Right ventricle myocardium inferior (tissue), 1 donor: ENCODE measurements around the gene ZNF23. TPM values are rescaled to one million over a fixed set of nuclear protein-coding genes. Genes with fewer than 3 reads are reported as not detected.
"Not testable (repeated sequence)": the region's sequence is repeated elsewhere in the genome, so short reads cannot be mapped to it uniquely, and the experiment has no call there.

Experiments
- ATAC-seq: fragments of 200-7000 bp; cut with Tn5 transposase; one replicate; pipeline ENCODE4 v1.9.1; 2020; ENCODE audit warnings: mild to moderate bottlenecking, moderate library complexity
- DNase-seq: peaks from one replicate; pipeline ENCODE4 v3.0.0; 2021; ENCODE audit errors: missing footprints
- intact Hi-C: fragments of 100-400 bp; cut with DNase I; formaldehyde crosslinking; loops from one replicate; pipeline ENCODE4 v1.11.0; 2022
- long read RNA-seq: library from polyadenylated mRNA; unstranded; transcript quantifications from one replicate; pipeline ENCODE4 v2.0.0, GENCODE V29; 2021
- total RNA-seq: library from RNA; stranded (reverse); fragmentation: NEBNext Ultra II Directional; extraction: Animal tissue kit (Norgen Biotek cat#: 25700); gene quantifications from one replicate; pipeline ENCODE4 v1.2.1, GENCODE V29; 2021
- donor health status: DM: no; HTN: yes; CAD: no; lungs with severe emphysema.

Gene ZNF23
- total RNA-seq: 5.9 TPM
- long read RNA-seq, partial matches to known transcripts: 0 of 1 reads
- long read RNA-seq, other reads (novel, unspliced or antisense): 1 of 1 reads

- intact Hi-C loops: loop anchor here (1.0 kb wide), 1 partner anchor 22 kb away; no protein-coding TSS in a partner anchor
Observed at GRCh38 chr16:71461686-71462648, at the start of gene ZNF23. Gene ZNF23, minus strand, starts transcription at chr16:71462247. Its CDS starts 5,451 bp downstream, at chr16:71456796.

GRCh38 chr16:71507061-71507460 lies 45.0 kb upstream of the ZNF23 start:
- intact Hi-C loops: no loop called here
- DNase-seq: no peak
- no peak for ATAC-seq

More at GRCh38 chr16:71461686-71462648, at the start of gene ZNF23:
- peak; percentile 95 for DNase-seq
- peak; percentile 99 for ATAC-seq

GRCh38 chr16:71504901-71505300 lies 42.9 kb upstream of the ZNF23 start:
- DNase-seq: no peak
- intact Hi-C loops: no loop called here
- no peak for ATAC-seq

- DNase-seq, intact Hi-C loops, ATAC-seq: not testable (repeated sequence)
Observed at GRCh38 chr16:71504051-71504450, 42.0 kb upstream of the ZNF23 start.

- ATAC-seq (no peak), DNase-seq (no peak)
- intact Hi-C loops: no loop called here
Observed at GRCh38 chr16:71501547-71501946, 39.5 kb upstream of the ZNF23 start.

GRCh38 chr16:71500964-71501363 lies 38.9 kb upstream of the ZNF23 start:
- no peak for ATAC-seq
- intact Hi-C loops: no loop called here
- DNase-seq: no peak

GRCh38 chr16:71499775-71500364 lies 37.8 kb upstream of the ZNF23 start:
- ATAC-seq (peak; percentile 42), DNase-seq (no peak)
- intact Hi-C loops: loop anchor here (1.0 kb wide), 1 partner anchor 87 kb away; no protein-coding TSS in a partner anchor

- intact Hi-C loops: no loop called here
- DNase-seq (no peak), ATAC-seq (no peak)
Observed at GRCh38 chr16:71498031-71498430, 36.0 kb upstream of the ZNF23 start.

- no peak for ATAC-seq
- intact Hi-C loops: no loop called here
- no peak for DNase-seq
Observed at GRCh38 chr16:71493213-71493612, 31.2 kb upstream of the ZNF23 start.

GRCh38 chr16:71492786-71493185 lies 30.7 kb upstream of the ZNF23 start:
- no peak for ATAC-seq
- intact Hi-C loops: no loop called here
- no peak for DNase-seq

GRCh38 chr16:71491054-71491453 lies 29.0 kb upstream of the ZNF23 start:
- intact Hi-C loops: no loop called here
- no peak for ATAC-seq
- no peak for DNase-seq

GRCh38 chr16:71490361-71490760 lies 28.3 kb upstream of the ZNF23 start:
- DNase-seq: no peak
- no peak for ATAC-seq
- intact Hi-C loops: no loop called here

- intact Hi-C loops: loop anchor here (10.0 kb wide), 1 partner anchor 204 kb away; the partner anchor contains the start of gene CMTR2
- ATAC-seq: no peak
- DNase-seq: no peak
Observed at GRCh38 chr16:71489122-71489521, 27.1 kb upstream of the ZNF23 start, which contains the start of gene ZNF19. Gene ZNF19, minus strand, starts transcription at chr16:71489324. Its CDS starts 7,210 bp downstream, at chr16:71482114.

- DNase-seq: peak; percentile 91
- intact Hi-C loops: loop anchor here (1.0 to 10.0 kb wide), 2 partner anchors 22 to 199 kb away; partner anchors contain the start of genes CMTR2 and ZNF23
- ATAC-seq: peak; percentile 96
Observed at GRCh38 chr16:71484006-71484893, 22.2 kb upstream of the ZNF23 start.

GRCh38 chr16:71482569-71482968 lies 20.5 kb upstream of the ZNF23 start:
- ATAC-seq (no peak), DNase-seq (no peak)
- intact Hi-C loops: loop anchor here (10.0 kb wide), 1 partner anchor 198 kb away; the partner anchor contains the start of gene CMTR2

GRCh38 chr16:71480956-71481355 lies 18.9 kb upstream of the ZNF23 start:
- DNase-seq (no peak), ATAC-seq (no peak)
- intact Hi-C loops: loop anchor here (10.0 kb wide), 1 partner anchor 196 kb away; the partner anchor contains the start of gene CMTR2

- DNase-seq (no peak), ATAC-seq (no peak)
- intact Hi-C loops: no loop called here
Observed at GRCh38 chr16:71479420-71479819, 17.4 kb upstream of the ZNF23 start.

GRCh38 chr16:71476457-71477124 lies 14.5 kb upstream of the ZNF23 start:
- intact Hi-C loops: no loop called here
- no peak for DNase-seq
- no peak for ATAC-seq
